GM12864 (cell line): Measurements from ENCODE around the gene PRICKLE2.

Experiments used
- DNase-seq: peaks from one replicate; pipeline ENCODE4 v3.0.0-alpha.2; 2011; ENCODE audit warnings: low read depth
- H3K4me3 ChIP-seq: 2 replicates; pipeline ENCODE4 v1.5.1; 2011; ENCODE audit warnings: mild to moderate bottlenecking, low read depth, low read length, control low read depth
- TF ChIP-seq, protein P1 (sequence below): IDR thresholded peaks from 2 replicates; pipeline ENCODE4 v1.5.1; 2011; ENCODE audit warnings: low read depth, mild to moderate bottlenecking, moderate library complexity, low read length, control low read depth, inconsistent platforms; ENCODE audit errors: missing control alignments

Gene PRICKLE2

DNA sequence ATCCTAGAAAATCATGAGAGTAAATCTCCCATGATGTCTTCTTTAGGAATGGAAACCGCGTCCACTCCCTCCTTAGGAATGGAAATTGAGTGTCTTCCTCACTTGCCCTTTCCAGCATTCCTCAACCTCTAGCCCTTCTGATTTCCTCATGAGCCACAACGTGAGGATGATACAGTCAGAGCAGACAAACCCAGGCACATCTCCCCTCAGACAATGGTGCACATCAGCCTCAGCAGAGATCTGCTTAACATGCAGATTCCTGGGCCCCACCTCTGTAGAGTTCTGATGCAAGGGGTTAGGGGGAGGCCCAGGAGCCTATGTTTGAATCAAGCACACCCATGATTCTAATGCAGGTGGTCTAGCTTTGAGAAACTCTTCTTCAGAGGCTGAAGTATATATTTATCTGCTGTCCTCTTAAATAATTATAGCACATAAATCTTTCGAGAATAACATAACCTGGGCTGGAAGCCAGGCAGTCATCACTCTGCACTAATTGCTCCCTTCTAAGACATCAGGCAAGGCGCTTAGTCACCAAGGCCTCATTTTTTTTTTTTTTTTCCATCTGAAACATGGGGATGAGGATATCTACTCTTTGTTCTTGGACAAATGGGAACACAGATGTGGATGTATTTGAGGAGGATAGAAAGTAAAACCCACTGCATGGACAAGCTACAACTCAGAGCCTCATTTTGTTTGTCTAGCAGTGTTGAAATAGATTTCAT is 81.7 kb downstream of the PRICKLE2 start:
- H3K4me3 ChIP-seq = no peak overlapping the region
- no peak for DNase-seq
- TF ChIP-seq, protein P1, sequence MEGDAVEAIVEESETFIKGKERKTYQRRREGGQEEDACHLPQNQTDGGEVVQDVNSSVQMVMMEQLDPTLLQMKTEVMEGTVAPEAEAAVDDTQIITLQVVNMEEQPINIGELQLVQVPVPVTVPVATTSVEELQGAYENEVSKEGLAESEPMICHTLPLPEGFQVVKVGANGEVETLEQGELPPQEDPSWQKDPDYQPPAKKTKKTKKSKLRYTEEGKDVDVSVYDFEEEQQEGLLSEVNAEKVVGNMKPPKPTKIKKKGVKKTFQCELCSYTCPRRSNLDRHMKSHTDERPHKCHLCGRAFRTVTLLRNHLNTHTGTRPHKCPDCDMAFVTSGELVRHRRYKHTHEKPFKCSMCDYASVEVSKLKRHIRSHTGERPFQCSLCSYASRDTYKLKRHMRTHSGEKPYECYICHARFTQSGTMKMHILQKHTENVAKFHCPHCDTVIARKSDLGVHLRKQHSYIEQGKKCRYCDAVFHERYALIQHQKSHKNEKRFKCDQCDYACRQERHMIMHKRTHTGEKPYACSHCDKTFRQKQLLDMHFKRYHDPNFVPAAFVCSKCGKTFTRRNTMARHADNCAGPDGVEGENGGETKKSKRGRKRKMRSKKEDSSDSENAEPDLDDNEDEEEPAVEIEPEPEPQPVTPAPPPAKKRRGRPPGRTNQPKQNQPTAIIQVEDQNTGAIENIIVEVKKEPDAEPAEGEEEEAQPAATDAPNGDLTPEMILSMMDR = no peak

DNA sequence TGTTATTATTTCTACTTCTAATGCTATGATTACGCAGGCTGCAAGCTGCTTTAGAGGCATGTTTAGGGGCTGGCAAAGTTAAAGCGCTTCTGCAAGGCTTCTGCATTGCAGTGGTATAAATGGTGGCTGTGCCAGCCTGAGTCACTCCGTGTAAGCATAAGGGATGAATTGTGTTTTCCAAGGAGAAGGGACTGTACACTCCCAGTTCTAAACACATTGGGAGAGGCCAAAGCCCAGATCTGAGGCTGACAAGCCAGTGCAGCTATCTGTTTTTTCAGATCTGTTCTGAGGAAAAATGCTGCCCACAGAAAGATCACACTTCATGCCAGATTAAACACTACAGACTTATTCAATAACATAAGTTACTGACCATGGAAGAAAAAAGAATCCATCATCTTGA is 83.8 kb downstream of the PRICKLE2 start:
- TF ChIP-seq, protein P1 = no peak
- H3K4me3 ChIP-seq = no peak overlapping the region
- DNase-seq = no peak

DNA sequence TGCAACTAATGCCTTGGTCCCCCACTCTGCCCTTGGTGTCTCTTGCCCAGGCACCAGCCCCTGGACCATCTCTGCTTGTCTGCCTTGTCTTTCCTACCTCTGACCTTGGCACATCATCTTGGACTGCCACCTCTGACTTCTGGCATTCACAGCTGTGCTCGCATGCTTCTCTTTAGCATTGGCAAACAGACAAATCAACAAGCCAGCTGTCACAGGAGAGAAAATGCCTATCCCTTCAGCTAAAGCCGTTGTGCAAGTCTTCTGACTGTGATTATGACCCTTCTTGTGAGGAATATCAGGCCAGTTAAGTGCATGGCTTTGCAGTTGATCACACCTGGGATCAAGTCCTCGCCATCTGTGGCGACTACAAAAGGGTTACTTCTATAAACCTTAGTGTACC is 84.6 kb downstream of the PRICKLE2 start:
- DNase-seq = no peak
- TF ChIP-seq, protein P1 = no peak
- no peak overlapping the region for H3K4me3 ChIP-seq

DNA sequence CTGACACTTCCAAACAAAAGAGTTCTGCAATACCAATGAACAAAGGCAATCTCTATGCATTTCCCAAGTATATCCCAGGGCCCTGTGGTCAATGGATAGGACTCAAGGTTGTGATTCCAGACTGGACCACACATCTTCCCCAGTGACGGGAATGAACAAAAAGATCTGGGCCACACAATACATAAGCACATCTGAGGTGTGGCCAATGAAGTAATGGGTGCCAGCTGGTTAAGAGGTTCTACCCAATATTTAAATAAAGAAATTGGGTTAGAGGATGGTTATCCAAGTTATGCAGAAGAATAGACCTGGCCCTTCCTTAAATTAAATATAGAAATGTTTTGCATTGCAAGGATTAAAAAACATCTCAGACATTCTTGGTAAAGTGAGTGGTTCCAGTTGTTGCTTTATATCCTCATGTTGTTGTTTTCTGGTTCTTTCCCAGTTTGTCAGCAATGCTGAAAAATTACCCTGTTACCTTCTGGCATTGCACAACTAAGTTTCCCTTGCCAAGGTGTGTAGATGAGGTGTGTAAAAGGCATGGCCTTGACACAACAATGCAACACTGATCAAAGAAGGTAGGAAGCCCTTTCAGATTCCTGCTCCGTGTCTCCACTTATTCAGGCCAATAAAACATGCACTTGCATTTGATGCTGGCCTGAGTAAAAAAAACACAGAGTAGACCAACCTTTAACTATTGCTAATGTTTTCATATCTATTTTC is 86.5 kb downstream of the PRICKLE2 start:
- no peak for DNase-seq
- TF ChIP-seq, protein P1 = no peak
- no peak overlapping the region for H3K4me3 ChIP-seq

DNA sequence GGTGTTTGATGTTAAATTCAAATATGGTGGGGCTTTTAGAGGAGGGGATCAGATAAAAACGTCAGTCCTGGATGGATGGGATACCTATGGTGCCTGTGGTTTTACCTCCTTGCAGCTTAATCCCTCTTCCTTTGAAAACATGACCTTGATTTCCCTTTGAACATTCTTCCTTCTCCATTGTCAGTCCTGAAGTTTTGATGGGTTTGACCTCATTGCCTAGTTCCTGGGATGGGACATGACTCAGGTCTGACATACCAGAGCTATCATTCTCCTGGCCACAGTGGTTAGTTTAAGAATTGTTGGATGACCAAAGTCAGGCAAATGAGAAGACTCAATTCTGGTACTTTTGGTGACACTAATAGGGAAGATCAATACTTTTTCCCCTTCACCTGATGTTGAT is 87.2 kb downstream of the PRICKLE2 start:
- TF ChIP-seq, protein P1 = no peak
- DNase-seq = no peak
- H3K4me3 ChIP-seq = no peak overlapping the region

DNA sequence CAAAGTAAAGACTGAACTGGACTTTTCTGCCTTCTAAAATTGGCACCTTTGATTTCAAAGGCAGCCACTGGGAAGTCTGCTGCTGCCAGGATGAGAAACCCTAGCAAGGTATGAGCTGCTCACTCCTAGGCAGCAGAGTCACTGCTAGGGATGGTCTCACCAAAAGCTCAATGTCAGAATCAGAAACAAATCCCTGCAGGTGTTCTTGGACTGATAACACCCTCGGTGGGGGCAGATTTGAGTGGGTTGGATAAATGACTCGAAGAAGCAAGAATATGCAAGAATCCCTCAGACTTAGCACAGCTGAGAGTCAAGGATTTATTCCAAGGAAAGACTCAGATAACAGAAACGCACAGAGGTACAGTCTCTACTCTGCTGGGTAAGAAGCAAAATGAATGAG is 90.4 kb downstream of the PRICKLE2 start:
- DNase-seq = no peak
- no peak overlapping the region for H3K4me3 ChIP-seq
- TF ChIP-seq, protein P1 = no peak
